ENCODE data around the gene AIM2. TPM values are rescaled to one million over a fixed set of nuclear protein-coding genes. Genes with fewer than 3 reads are reported as not detected.

AIM2 gene
- total RNA-seq, 2 experiments from 2014 or later, result 0.36 to 0.74 TPM

GRCh38 chr1:159025043-159025442 lies 51.5 kb downstream of the AIM2 start:
- H3K36me3 Mint-ChIP-seq (ENCODE audit: low read depth), result peaks cover 96% of the 10 kb centered on the region
- no peak overlapping the region for H3K27ac Mint-ChIP-seq
- H3K9me3 ChIP-seq (ENCODE audit: control insufficient read depth in 1 of 2, insufficient read depth in 1 of 2, low read length in 2 of 2), result peaks cover 0 to 4% of the 10 kb centered on the region in 2 experiments
- TF ChIP-seq, protein P1, sequence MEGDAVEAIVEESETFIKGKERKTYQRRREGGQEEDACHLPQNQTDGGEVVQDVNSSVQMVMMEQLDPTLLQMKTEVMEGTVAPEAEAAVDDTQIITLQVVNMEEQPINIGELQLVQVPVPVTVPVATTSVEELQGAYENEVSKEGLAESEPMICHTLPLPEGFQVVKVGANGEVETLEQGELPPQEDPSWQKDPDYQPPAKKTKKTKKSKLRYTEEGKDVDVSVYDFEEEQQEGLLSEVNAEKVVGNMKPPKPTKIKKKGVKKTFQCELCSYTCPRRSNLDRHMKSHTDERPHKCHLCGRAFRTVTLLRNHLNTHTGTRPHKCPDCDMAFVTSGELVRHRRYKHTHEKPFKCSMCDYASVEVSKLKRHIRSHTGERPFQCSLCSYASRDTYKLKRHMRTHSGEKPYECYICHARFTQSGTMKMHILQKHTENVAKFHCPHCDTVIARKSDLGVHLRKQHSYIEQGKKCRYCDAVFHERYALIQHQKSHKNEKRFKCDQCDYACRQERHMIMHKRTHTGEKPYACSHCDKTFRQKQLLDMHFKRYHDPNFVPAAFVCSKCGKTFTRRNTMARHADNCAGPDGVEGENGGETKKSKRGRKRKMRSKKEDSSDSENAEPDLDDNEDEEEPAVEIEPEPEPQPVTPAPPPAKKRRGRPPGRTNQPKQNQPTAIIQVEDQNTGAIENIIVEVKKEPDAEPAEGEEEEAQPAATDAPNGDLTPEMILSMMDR (IDR thresholded peaks at IDR 0.05), result no peak
- H3K36me3 ChIP-seq (ENCODE audit: insufficient read depth, low read length), result peaks cover 66% of the 10 kb centered on the region
- intact Hi-C loops (cut with DNase I, micrococcal nuclease), result no loop called here
- peaks cover 69% of the 10 kb centered on the region for H3K4me1 Mint-ChIP-seq (ENCODE audit: low read depth)
- POLR2A ChIA-PET, result interaction anchor here (0.6 kb wide), 1 partner anchor 232 kb away, joined by 3 read pairs; no protein-coding TSS in a partner anchor
- ATAC-seq (ENCODE audit: poor library complexity) (no peak), DNase-seq (no peak)
- CTCF ChIA-PET, result no interaction called here
- no peaks in the 10 kb centered on the region for H3K27me3 Mint-ChIP-seq
- H3K4me1 ChIP-seq (ENCODE audit: insufficient read depth, low read length), result peaks cover 17% of the 10 kb centered on the region
- no peaks in the 10 kb centered on the region for H3K27me3 ChIP-seq (ENCODE audit: control insufficient read depth in 1 of 2, insufficient read depth in 2 of 2, low read length in 2 of 2)
- H3K4me3 ChIP-seq (ENCODE audit: low read length), result no peak overlapping the region
- H3K9me3 Mint-ChIP-seq, result no peaks in the 10 kb centered on the region
- H3K4me3 Mint-ChIP-seq, result no peak overlapping the region
- H3K27ac ChIP-seq (ENCODE audit: low read depth in 1 of 2, low read length in 2 of 2), result no peak overlapping the region

DNA sequence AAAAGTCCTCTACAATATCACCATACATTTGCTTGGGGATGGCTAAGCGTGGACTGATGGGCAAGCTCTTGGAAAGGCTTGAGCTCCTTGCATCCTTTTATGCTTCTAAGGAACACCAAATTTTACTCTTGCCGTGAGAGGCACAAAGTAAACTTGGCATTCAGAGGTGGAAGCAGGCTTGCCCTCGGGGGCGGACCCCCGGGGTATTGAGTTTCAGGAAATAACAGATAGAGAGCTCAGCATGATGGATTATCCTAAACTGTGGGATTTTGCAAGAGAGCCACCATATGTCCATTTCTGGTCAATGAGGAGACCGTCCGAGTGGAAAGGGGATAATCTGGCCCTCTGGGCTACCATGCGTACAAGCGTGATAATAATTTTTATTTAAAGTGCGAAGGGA lies 52.8 kb downstream of the AIM2 start:
- H3K36me3 Mint-ChIP-seq (ENCODE audit: low read depth), result peaks cover 96% of the 10 kb centered on the region
- H3K27me3 ChIP-seq (ENCODE audit: control insufficient read depth in 1 of 2, insufficient read depth in 2 of 2, low read length in 2 of 2), result no peaks in the 10 kb centered on the region
- no peaks in the 10 kb centered on the region for H3K9me3 Mint-ChIP-seq
- H3K4me1 Mint-ChIP-seq (ENCODE audit: low read depth), result peaks cover 77% of the 10 kb centered on the region
- H3K4me3 ChIP-seq (ENCODE audit: low read length), result no peak overlapping the region
- peak overlapping the region; percentile 24 for H3K27ac Mint-ChIP-seq
- no peaks in the 10 kb centered on the region for H3K27me3 Mint-ChIP-seq
- CTCF ChIA-PET, result no interaction called here
- no peak for ATAC-seq (ENCODE audit: poor library complexity)
- H3K9me3 ChIP-seq (ENCODE audit: control insufficient read depth in 1 of 2, insufficient read depth in 1 of 2, low read length in 2 of 2), result no peaks in the 10 kb centered on the region
- H3K27ac ChIP-seq (ENCODE audit: low read depth in 1 of 2, low read length in 2 of 2), result no peak overlapping the region
- peaks cover 17% of the 10 kb centered on the region for H3K4me1 ChIP-seq (ENCODE audit: insufficient read depth, low read length)
- intact Hi-C loops (cut with DNase I, micrococcal nuclease), result no loop called here
- peaks cover 70% of the 10 kb centered on the region for H3K36me3 ChIP-seq (ENCODE audit: insufficient read depth, low read length)
- POLR2A ChIA-PET, result no interaction called here
- TF ChIP-seq, protein P1 (IDR thresholded peaks at IDR 0.05), result no peak
- H3K4me3 Mint-ChIP-seq, result no peak overlapping the region
- no peak for DNase-seq

- H3K4me3 Mint-ChIP-seq, result peak overlapping the region; percentile 78
- peaks cover 38% of the 10 kb centered on the region for H3K4me1 ChIP-seq (ENCODE audit: insufficient read depth, low read length)
- ChIA-PET CTCF (interaction anchor here (0.6 kb wide), 1 partner anchor 320 kb away, joined by 4 read pairs; no protein-coding TSS in a partner anchor), POLR2A (interaction anchor here (1.0 kb wide), 1 partner anchor 60 kb away, joined by 3 read pairs; no protein-coding TSS in a partner anchor)
- H3K27me3 ChIP-seq (ENCODE audit: control insufficient read depth in 1 of 2, insufficient read depth in 2 of 2, low read length in 2 of 2), result no peaks in the 10 kb centered on the region
- no peaks in the 10 kb centered on the region for H3K9me3 Mint-ChIP-seq
- ATAC-seq (ENCODE audit: poor library complexity), result peak; percentile 93
- peak overlapping the region; percentile 0 for H3K4me3 ChIP-seq (ENCODE audit: low read length)
- intact Hi-C loops (cut with DNase I, micrococcal nuclease), result loop anchor here in 1 of 2 experiments (5.0 kb wide), 1 partner anchor 37 kb away; no protein-coding TSS in a partner anchor
- H3K27ac ChIP-seq (ENCODE audit: low read depth in 1 of 2, low read length in 2 of 2), result peak overlapping the region; percentile 56 to 58
- TF ChIP-seq, protein P1 (IDR thresholded peaks at IDR 0.05), result no peak
- H3K27me3 Mint-ChIP-seq, result no peaks in the 10 kb centered on the region
- H3K27ac Mint-ChIP-seq, result peak overlapping the region; percentile 83
- peaks cover 81% of the 10 kb centered on the region for H3K4me1 Mint-ChIP-seq (ENCODE audit: low read depth)
- peaks cover 82% of the 10 kb centered on the region for H3K36me3 Mint-ChIP-seq (ENCODE audit: low read depth)
- peak in 13 of 14 experiments; percentile 46 to 88 (median 55) for DNase-seq
- no peaks in the 10 kb centered on the region for H3K9me3 ChIP-seq (ENCODE audit: control insufficient read depth in 1 of 2, insufficient read depth in 1 of 2, low read length in 2 of 2)
- H3K36me3 ChIP-seq (ENCODE audit: insufficient read depth, low read length), result peaks cover 61% of the 10 kb centered on the region
Measured at GRCh38 chr1:159015440-159015909, 61.1 kb downstream of the AIM2 start.

Measured in CD4-positive, alpha-beta T cell (primary cell).